Measurements from ENCODE around the gene VPS11.

Gene VPS11

GRCh38 chr11:119121008-119121810 is 53.6 kb downstream of the VPS11 start, which contains the start of gene HINFP:
Gene HINFP (plus strand): TSS chr11:119121580. CDS start chr11:119126945, 5,365 bp downstream.
- DNase-seq (ENCODE audit: low spot score) = peak; percentile 99

DNA sequence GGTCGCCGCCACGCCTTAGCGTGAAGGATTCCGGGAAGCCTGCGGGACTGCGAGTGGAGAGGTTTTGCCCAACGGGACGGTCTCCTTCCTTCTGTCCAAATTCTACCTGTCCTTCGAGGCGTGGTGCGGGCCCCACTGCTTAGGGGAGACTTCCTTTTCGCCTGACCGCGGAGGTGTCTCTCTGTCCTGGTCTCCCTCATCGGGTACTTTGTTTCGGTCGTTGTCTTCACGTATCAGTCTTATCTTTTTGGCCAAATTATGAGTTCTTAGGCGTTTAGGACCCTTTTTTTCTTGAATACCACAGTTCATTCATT is 54.1 kb downstream of the VPS11 start:
- DNase-seq (ENCODE audit: low spot score) = peak; percentile 47

DNA sequence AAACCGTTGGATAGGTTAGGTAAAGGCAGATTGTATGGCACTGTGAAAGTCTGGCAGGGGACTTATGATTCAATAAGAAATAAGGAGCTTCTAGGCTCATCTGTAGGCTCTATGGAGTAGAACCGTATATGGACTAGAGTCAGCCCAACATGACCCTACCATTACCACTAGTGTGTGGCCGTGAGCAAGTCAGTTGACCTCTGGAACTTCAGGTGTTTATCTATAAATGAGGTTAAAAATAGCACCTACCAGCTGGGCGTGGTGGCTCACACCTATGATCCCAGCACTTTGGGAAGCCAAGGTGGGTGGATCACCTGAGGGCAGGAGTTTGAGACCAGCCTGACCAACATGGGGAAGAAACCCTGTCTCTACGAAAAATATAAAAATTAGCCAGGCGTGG is 58.2 kb downstream of the VPS11 start:
- no peak for DNase-seq (ENCODE audit: low spot score)

- no peak for DNase-seq (ENCODE audit: low spot score)
Observed at GRCh38 chr11:119126675-119127268, 59.2 kb downstream of the VPS11 start.

DNA sequence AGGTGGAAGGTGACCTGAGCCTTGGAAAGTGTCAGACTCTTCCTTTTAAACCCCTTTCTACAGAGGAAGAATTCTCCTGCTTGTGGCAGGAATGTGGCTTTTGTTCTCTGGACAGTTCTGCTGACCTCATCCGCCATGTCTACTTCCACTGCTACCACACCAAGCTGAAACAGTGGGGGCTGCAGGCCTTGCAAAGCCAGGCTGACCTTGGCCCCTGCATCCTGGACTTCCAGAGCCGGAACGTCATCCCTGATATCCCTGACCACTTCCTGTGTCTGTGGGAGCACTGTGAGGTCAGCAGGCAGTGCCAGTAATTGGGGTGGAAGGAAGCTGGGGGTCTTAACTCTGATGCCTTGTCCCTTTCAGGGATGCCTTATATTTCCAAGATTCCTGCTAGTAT is 63.0 kb downstream of the VPS11 start:
- no peak for DNase-seq (ENCODE audit: low spot score)

All from NAMALWA (cell line).